HG03139 (cell line): Measurements from ENCODE around the gene GOLGA6L7.
"Not testable (repeated sequence)": the region's sequence is repeated elsewhere in the genome, so short reads cannot be mapped to it uniquely, and the experiment has no call there.

Experiments used
- ATAC-seq: cut with Tn5 transposase; IDR thresholded peaks from one replicate; pipeline ENCODE4 v1.9.1; 2021; ENCODE audit not compliant: unreplicated experiment

The GOLGA6L7 gene

GRCh38 chr15:28844147-28844546, 4.3 kb downstream of the GOLGA6L7 start:
- not testable (repeated sequence) for ATAC-seq

GRCh38 chr15:28843520-28843919, 4.9 kb downstream of the GOLGA6L7 start:
- not testable (repeated sequence) for ATAC-seq

DNA sequence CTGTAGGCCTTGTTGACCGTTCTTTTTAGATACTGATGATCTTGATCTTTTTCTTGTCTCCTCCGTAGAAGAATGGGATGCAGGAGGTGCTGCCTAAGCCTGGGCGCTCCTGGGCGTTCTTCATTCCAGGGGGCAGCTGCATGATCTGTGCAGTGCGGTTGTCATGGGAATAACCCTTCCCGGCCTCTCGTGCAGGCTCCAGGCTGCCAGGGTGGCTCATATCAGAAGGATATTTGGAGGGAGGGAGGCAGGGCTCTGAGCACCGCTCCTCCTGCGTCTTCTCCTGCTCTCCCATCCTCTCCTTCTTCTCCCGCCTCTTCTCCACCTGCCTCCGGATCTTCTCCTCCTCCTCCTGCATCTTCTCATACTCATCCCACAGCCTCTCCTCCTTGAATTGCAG, 6.2 kb downstream of the GOLGA6L7 start:
- ATAC-seq: not testable (repeated sequence)

DNA sequence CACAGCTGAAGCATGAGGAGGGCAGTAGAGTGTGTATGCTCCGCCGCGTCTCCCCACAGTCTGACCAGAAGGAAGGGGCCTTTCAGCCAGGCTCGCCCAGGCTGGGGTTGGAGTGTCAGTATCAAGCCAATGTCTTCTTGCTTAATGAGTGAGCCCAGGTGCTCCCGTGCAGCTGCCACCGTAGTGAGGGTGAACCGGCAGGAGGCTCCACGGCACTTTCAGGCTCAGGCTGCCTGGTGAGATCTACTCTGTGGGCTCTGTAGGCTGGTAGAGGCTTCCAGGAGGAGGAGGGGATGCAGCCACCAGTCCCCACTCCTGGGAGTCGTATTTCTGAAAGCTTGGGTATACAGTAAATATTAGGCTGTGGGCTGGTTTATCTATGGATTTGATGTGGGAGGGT, 8.2 kb downstream of the GOLGA6L7 start:
- ATAC-seq: not testable (repeated sequence)

DNA sequence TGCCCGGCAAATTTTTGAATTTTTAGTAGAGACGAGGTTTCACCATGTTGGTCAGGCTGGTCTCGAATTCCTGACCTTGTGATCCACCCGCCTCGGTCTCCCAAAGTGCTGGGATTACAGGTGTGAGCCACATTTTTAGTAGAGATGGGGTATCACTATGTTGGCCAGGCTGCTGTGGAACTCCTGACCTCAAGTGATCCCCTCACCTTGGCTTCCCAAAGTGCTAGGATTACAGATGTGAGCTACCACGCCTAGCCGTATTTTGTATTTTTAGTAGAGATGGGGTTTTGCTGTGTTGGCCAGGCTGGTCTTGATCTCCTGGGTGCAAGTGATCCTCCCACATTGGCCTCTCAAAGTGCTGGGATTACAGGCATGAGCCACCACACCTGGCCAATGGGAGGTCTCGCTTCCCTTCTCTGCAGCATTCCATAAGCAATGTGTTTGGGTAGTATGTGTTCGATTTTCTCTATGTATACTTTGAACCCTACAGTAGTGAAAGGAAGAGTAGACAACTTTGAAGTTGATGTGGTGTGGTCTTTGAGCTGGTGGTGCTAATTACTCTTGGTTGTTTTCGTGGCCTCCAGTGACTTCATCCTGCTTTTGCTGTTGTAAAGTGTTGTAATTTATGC, 13.4 kb downstream of the GOLGA6L7 start:
- ATAC-seq: not testable (repeated sequence)

GRCh38 chr15:28831897-28832587, 16.4 kb downstream of the GOLGA6L7 start:
- ATAC-seq: not testable (repeated sequence)

DNA sequence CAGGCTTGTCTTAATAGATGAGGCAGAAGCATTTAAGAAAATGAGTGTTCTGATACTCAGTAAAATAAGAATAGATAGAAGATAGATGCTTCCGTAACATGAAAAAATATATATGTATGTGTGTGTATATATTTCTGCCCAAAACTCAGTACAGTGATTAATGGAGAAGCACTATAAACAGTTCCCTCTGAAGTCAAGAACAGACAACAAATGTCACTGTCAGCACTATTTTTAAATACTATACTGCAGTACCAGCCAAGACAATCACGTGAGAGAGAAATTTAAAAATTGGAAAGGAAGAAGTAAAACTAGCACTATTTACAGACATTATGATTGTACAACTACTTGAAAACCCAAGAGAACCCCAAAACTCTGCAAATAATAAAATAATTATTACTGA, 27.0 kb downstream of the GOLGA6L7 start:
- ATAC-seq: not testable (repeated sequence)

DNA sequence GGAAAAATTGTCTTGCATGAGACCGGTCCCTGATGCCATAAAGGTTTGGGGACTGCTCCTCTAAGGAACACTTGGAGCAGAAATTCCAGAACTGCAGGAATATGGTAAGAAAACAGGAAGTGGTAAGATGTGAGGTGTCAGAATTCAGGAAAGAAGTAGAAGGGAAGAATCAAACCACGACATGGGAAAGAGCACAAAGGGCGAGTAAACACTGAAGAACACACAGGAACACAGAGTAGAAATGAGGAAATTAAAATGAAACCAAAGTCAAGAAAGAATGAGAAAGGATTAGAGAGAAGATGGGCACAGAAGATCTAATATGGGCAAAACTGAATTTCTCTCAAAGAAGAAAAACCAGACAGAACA, 28.5 kb downstream of the GOLGA6L7 start:
- ATAC-seq: not testable (repeated sequence)

GRCh38 chr15:28819019-28819929, 29.2 kb downstream of the GOLGA6L7 start:
- ATAC-seq: not testable (repeated sequence)

DNA sequence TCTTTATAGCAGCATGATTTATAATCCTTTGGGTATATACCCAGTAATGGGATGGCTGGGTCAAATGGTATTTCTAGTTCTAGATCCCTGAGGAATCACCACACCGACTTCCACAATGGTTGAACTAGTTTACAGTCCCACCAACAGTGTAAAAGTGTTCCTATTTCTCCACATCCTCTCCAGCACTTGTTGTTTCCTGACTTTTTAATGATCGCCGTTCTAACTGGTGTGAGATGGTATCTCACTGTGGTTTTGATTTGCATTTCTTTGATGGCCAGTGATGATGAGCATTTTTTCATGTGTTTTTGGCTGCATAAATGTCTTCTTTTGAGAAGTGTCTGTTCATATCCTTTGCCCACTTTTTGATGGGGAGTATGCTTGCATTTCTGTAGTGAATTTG, 30.3 kb downstream of the GOLGA6L7 start:
- ATAC-seq: not testable (repeated sequence)

DNA sequence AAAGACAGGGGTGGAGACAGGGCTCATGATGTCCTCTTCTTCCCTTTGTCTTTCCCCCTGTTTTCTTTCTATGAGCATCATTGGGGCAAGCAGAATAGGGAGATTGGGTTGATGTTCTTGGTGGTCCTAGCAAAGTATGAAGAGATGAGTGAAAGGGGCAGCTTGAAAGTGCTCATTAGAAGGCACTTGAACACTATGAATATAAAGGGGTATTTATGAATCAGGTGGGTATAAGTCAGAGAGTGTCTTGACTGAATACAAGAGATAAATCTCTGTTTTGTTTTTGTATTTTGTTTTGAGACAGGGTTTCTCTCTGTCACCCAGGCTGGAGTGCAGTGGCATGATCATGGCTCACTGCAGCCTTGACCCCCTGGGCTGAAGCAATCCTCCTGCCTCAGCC, 34.4 kb downstream of the GOLGA6L7 start:
- not testable (repeated sequence) for ATAC-seq

GRCh38 chr15:28813392-28813791, 35.1 kb downstream of the GOLGA6L7 start:
- ATAC-seq: not testable (repeated sequence)

DNA sequence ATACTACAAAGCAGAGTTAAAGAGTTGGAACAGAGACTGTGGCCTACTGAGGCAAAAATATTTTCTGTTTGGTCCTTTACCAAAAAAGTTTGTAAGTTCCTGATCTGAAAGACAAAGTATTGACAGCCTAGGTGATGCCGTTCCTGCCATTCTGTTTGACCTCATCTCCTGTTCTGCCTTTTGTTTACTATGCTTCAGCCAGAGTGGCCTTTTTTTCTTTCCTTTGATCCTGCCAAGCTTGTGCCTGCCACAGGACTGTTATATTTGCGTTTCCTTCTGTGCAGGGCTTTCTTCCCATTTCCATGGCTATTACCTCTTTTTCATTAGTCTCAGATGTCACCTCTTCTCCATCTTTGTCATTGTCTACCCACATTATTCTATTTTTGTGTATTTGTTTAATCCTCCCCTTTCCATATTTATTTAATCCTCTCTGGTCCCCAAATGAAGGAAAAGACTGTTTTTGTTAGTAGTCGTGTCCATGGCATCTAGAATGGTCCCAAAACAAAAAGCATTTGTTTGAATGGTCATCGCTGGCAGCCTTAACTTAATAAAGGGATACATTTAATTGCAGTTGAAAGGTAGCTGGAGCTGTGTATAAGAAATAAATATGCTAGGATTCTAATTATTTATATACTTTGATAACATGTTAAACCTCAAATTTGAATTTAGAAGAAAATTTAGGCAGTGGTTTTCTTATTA, 36.4 kb downstream of the GOLGA6L7 start:
- not testable (repeated sequence) for ATAC-seq

DNA sequence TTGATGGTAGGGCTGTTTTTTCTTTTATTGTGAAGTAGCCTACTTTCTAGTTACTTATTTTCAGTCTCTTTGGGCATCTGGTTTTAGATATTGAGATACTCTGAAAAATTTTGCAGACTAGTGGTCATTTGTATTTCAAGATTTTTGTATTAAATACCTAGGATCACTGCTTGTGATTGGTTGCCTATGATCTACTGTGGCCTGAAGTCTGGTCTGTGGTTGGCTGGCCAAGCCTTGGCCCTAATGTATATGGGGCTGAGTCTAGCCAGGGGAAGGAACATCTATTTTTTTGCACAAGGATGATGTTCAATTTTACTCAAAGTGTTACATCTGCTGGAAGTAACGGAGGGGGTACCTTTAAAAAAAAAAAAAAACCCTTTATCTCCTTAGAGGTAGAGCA, 38.0 kb downstream of the GOLGA6L7 start:
- ATAC-seq: not testable (repeated sequence)

GRCh38 chr15:28808136-28808535, 40.3 kb downstream of the GOLGA6L7 start:
- not testable (repeated sequence) for ATAC-seq

DNA sequence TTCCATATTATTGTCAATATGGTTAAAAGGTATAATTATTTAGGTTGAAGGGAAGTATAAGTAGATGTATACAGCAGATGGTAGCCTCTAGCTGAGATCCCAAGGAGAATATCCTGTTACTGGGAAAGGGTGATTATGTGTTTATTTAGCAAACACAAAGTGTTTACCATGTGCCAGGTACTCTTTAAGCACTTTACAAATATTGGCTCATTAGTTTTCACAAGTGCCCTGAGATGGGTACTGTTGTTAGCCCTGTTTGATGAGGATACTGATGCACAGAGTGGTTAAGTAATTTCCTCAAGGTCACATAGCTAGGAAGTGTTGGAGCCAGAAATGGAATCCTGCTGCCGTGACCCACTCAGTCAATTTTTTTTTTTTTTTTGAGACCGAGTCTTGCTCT, 48.1 kb downstream of the GOLGA6L7 start:
- ATAC-seq: not testable (repeated sequence)

DNA sequence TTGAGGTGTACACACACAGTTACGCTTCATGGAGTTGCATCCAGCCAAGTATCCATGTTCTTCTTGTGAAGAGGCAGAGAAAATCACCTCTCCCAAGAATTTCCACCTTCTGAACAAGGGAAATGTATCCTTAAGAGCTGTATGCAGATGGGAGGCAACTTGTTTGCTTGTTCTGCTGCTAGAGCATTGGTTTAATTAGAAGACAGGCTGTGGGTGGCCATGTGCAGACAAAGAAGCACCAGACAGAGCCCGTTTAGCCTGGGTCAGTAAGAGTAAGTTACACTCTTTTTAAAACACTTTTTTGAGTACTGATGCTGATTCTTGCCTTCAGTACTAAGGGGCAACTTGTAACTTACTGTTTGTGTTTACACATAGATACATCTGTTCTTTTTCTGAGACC, 50.2 kb downstream of the GOLGA6L7 start:
- ATAC-seq: not testable (repeated sequence)

GRCh38 chr15:28794231-28794630, 54.2 kb downstream of the GOLGA6L7 start:
- not testable (repeated sequence) for ATAC-seq
